Occipital lobe (tissue), 2 donors: ENCODE results near the gene ARSH. TPM values are rescaled to one million over a fixed set of nuclear protein-coding genes. Genes with fewer than 3 reads are reported as not detected.
"Not testable (repeated sequence)": the region's sequence is repeated elsewhere in the genome, so short reads cannot be mapped to it uniquely, and the experiment has no call there.

Experiments
- DNase-seq: peaks from one replicate; lab custom pipeline; 2025; lab: John Stamatoyannopoulos, UW
- total RNA-seq: library from RNA; depleted of rRNA; stranded (reverse); fragments of >200 nt; gene quantifications from one replicate; pipeline ENCODE4 v1.2.3, GENCODE V29; 2014

The ARSH gene
- not detected for total RNA-seq

DNA sequence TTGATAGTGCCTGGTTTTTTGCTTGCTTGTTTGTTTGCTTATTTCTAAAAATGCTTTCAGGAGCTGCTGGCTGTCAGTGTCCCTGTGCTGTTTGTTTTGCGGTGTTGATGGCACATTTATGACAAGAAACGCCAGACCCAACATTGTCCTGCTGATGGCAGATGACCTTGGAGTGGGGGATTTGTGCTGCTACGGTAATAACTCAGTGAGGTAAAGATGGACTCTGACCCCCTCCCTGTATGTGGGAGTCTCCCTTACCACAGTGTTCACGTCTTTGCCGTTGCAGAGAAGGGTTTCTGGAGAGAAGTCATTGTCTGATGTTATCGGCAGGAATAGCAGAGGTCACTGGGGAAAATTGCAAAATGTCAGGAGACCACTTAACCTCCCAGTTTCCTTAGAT lies at the start of gene ARSH:
Gene ARSH (plus strand): TSS at position 52 of the 400 bp plus-strand sequence. CDS start 67 bp downstream, at position 119.
- no peak for DNase-seq

GRCh38 chrX:2958199-2958598 lies 48.1 kb upstream of the ARSH start:
- DNase-seq = no peak

DNA sequence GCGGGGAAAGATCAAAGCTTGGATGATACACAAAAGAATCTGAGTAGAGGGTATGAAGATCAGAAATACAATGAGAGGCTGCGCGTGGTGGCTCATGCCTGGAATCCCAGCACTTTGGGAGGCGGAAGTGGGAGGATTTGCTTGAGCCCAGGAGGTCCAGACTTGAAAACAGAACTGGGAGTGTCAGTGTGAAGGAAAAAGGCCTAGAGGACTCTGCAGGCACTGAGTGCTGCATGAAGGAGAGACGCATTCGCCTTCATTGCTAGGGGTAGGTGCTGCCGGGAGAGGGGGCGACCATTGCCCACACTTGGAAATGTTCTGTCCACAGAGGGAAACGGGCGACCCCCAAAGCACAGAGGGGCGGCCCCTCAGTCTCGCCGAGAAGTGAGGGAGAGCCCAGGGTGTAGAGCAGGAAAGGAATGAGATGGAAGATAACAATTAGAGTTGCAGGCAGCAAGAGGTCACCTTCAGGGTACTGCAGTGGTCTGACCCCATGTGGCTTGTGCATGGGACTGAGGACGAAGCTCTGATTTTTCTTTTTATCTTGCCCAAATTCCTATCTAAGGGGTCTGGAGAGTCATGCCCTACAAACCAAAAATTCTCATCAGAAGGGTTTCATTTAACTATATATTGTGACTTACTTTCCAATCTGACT lies 45.4 kb upstream of the ARSH start:
- no peak for DNase-seq

GRCh38 chrX:2962381-2962780 lies 44.0 kb upstream of the ARSH start:
- DNase-seq = no peak

DNA sequence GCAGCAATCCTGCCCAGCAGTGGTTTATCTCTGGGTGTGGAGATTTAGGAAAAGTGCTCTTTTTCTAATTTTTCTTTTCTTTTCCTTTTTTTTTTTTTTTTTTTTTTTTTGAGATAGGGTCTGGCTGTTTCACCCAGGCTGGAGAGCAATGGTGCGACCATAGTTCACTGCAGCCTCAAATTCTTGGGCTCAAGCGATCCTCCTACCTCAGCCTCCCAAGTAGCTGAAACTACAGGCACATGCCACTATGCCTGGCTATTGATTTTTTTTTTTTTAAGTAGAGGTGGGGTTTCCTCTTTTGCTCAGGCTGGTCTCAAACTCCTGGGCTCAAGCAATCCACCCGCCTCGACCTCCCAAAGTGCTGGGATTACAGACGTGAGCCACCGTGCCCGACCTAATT lies 42.9 kb upstream of the ARSH start:
- DNase-seq = not testable (repeated sequence)

GRCh38 chrX:2963992-2964794 lies 42.2 kb upstream of the ARSH start:
- DNase-seq = not testable (repeated sequence)

- no peak for DNase-seq
Measured at GRCh38 chrX:2965965-2966364, 40.4 kb upstream of the ARSH start.

- DNase-seq = no peak
Measured at GRCh38 chrX:2967012-2967411, 39.3 kb upstream of the ARSH start.

DNA sequence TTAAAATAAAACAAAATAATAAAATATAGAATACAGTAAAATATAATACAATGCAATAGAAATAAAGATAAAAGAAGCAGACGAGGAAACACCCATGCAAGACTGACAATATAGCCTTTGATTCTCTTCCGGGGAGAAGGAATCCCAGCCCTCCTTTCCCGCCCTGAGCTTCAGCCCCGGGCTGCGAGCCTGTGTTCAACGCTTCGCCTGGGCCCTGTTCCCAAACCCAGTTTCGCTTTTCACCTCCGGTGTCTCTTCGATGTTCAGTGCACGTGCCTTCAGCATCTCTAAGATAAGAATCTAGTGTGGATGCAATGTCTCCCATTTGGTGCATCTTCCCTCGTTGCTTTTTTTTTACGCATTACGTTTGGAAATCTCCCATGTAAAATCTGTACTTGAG lies 38.8 kb upstream of the ARSH start:
- DNase-seq = no peak

- peak; percentile 33 for DNase-seq
Measured at GRCh38 chrX:2967998-2968909, 38.1 kb upstream of the ARSH start.

- no peak for DNase-seq
Measured at GRCh38 chrX:2969021-2969420, 37.3 kb upstream of the ARSH start.

- no peak for DNase-seq
Measured at GRCh38 chrX:2972391-2972790, 34.0 kb upstream of the ARSH start.

DNA sequence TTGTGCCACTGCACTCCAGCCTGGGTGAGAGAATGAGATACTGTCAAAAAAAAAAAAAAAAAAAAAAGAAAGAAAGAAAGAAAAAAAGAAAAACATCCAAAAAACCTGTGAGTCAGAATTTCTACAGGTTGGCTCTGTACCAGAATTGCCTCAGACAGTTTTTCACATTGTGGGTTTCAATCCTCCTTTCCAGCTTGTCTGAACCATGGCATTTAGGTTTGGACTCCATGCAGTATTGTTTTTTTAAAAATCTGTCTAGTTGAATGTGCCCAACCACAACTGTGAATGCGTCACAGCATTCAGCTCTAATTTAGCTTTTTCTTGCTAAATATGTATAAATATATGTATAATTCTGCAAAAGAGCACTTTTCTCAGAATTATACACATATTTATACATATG lies 31.4 kb upstream of the ARSH start:
- DNase-seq = no peak

- not testable (repeated sequence) for DNase-seq
Measured at GRCh38 chrX:2978639-2979038, 27.7 kb upstream of the ARSH start.

- DNase-seq = no peak
Measured at GRCh38 chrX:2984342-2984741, 22.0 kb upstream of the ARSH start.

- no peak for DNase-seq
Measured at GRCh38 chrX:2989565-2989964, 16.8 kb upstream of the ARSH start.

DNA sequence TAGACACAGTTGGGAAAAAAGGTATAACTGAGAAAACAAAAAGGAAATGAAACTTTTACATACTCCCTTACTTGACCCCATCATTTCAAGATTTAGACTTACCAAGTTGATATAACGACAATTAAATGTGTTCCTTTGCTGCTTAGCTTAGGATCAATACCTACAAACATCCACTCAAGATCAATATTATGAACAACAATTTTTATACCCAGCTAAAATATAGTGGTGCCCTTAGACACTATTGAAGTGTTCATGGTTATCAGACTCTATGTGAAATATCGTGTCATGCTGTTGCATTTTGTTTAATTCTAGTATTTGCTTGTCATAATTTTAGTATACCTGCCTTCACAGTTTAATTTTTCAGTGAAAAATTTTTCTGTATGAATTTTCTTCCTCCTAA lies 4.2 kb downstream of the ARSH start:
- DNase-seq = no peak

- DNase-seq = no peak
Measured at GRCh38 chrX:3017492-3017891, 11.1 kb downstream of the ARSH start.

GRCh38 chrX:3024176-3024575 lies 17.8 kb downstream of the ARSH start:
- no peak for DNase-seq

- no peak for DNase-seq
Measured at GRCh38 chrX:3026074-3026815, 19.9 kb downstream of the ARSH start.

GRCh38 chrX:3029129-3029528 lies 22.8 kb downstream of the ARSH start:
- no peak for DNase-seq
